ENCODE data around the gene NAT10.
"Not testable (repeated sequence)": the region's sequence is repeated elsewhere in the genome, so short reads cannot be mapped to it uniquely, and the experiment has no call there.

NAT10 gene

DNA sequence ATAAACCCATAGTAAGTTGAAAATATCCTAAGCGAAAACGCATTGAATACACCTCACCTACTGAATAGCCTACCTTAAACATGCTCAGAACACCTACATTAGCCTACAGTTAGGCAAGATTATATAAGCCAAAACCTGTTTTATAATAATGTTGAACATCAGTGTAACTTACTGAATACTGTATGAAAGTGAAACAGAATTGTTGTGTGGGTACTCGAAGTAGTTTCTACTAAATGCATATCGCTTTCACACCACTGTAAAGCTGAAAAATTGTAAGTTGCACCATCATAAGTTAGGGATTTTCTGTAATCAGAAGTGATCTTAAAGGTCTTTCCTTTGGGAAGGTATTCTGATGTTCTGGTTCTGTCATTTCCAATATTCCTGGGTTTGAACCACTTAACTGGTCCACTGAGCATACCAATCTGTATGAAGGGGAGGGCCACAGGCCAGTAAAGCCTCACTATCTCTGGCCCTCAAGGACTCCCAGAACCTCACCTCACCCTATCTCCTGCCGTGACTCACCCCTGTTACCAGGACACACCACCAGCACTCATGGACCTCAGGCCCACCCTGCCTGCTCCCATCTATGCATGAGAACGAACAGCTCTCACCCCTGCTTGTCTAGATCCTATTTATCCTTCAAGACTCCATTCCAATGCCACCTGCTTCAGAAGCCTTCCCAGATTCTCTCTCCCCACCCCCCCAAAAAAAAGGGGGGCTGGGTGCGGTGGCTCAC, 70.0 kb downstream of the NAT10 start:
- Mint-ChIP-seq H3K9me3 (no peaks in the 10 kb centered on the region), H3K4me3 (no peak overlapping the region), H3K27me3 (peaks cover 9% of the 10 kb centered on the region), H3K4me1 (ENCODE audit: low read depth) (peaks cover 26% of the 10 kb centered on the region), H3K36me3 (ENCODE audit: low read depth) (no peaks in the 10 kb centered on the region), H3K27ac (peak overlapping the region; percentile 45)
- intact Hi-C loops (cut with micrococcal nuclease), result loop anchor here (10.0 kb wide), 1 partner anchor 289 kb away; no protein-coding TSS in a partner anchor

DNA sequence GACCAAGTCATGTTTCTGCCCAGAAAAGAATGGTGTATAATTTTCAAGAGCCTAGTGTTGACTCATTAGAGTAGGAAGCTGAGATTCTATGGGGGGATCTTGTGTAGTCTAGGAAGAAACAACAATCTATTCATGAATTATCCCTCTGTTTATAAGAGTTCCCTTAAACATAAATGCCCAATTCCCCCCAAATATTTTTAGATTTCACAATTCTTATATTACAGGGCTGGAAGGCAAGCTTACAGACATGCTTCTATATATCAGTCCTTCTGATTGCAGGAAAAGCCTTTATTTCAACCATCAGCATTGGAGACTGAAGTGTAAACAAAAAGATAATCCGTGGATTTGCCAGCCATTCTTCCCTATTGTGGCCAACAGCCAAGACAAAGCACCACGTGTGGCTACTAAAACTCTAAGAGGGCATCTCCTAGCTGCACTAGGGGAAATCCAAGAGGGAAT, 71.4 kb downstream of the NAT10 start:
- Mint-ChIP-seq H3K27me3 (peaks cover 9% of the 10 kb centered on the region), H3K27ac (no peak overlapping the region), H3K4me3 (no peak overlapping the region), H3K4me1 (ENCODE audit: low read depth) (peaks cover 38% of the 10 kb centered on the region), H3K36me3 (ENCODE audit: low read depth) (no peaks in the 10 kb centered on the region), H3K9me3 (no peaks in the 10 kb centered on the region)
- intact Hi-C loops (cut with micrococcal nuclease), result loop anchor here (10.0 kb wide), 1 partner anchor 288 kb away; no protein-coding TSS in a partner anchor

DNA sequence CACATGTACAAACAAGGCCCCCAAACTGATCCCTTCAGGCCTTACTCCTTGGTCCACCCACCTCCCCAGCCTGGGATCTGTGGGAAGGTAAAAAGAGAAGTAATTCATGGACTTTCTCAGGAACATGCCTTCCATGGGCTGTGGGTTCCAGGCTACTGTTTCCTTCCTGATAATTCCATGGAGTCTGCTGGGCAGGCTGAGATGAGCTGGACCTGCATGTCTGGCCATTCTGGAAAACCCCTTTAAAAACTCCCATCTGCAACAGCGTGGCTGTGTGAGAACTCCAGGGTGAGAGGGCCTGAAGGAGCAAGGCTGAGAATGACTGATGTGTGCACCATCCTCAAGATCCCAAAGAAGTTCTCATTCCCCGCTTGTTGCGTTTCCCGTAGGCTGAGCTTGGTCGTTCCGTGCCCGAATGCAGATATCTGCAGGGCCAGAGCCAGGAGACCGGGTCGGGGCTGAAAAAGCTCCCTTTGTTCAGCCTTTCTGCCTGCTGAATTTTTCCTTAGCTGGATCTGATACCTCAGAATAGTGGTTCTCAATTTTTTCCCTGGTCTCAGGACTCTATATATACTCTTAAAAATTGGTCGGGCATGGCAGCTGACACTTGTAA, 72.9 kb downstream of the NAT10 start:
- no peaks in the 10 kb centered on the region for H3K9me3 Mint-ChIP-seq
- H3K27ac Mint-ChIP-seq, result no peak overlapping the region
- H3K36me3 Mint-ChIP-seq (ENCODE audit: low read depth), result no peaks in the 10 kb centered on the region
- intact Hi-C loops (cut with micrococcal nuclease), result loop anchor here (10.0 kb wide), 1 partner anchor 286 kb away; no protein-coding TSS in a partner anchor
- H3K27me3 Mint-ChIP-seq, result peaks cover 9% of the 10 kb centered on the region
- peaks cover 41% of the 10 kb centered on the region for H3K4me1 Mint-ChIP-seq (ENCODE audit: low read depth)
- H3K4me3 Mint-ChIP-seq, result no peak overlapping the region

DNA sequence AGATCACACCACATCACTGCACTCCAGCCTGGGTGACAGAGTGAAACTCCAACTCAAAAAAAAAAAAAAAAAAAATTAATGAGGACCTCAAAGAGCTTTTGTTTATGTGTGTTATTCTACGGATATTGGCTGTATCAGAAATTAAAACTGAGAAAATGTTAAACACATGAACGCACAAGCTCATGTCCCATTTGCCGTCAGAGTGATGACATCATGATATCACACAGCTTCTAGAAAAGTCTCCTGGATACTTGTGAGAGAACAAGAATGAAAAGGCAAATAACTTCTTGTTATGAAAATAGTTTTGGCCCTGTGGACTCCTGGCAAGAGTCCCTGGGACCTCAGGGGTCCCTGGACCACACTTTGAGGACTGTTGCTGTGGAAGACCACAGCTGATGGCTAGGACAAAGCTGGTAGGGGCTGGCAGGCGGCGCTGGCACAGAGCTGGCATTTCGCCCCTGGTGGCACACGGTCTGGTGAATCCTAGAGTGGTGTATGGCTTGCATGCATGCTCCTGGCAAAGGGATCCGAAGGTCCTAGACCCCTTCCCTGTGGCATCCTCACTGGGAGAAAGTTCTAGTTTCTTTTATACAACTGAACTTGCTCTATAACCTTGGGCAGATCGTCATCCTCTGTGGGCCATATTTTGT, 73.7 kb downstream of the NAT10 start:
- peaks cover 37% of the 10 kb centered on the region for H3K4me1 Mint-ChIP-seq (ENCODE audit: low read depth)
- H3K9me3 Mint-ChIP-seq, result no peaks in the 10 kb centered on the region
- intact Hi-C loops (cut with micrococcal nuclease), result loop anchor here (10.0 kb wide), 1 partner anchor 286 kb away; no protein-coding TSS in a partner anchor
- no peak overlapping the region for H3K4me3 Mint-ChIP-seq
- peaks cover 3% of the 10 kb centered on the region for H3K27me3 Mint-ChIP-seq
- no peaks in the 10 kb centered on the region for H3K36me3 Mint-ChIP-seq (ENCODE audit: low read depth)
- no peak overlapping the region for H3K27ac Mint-ChIP-seq

DNA sequence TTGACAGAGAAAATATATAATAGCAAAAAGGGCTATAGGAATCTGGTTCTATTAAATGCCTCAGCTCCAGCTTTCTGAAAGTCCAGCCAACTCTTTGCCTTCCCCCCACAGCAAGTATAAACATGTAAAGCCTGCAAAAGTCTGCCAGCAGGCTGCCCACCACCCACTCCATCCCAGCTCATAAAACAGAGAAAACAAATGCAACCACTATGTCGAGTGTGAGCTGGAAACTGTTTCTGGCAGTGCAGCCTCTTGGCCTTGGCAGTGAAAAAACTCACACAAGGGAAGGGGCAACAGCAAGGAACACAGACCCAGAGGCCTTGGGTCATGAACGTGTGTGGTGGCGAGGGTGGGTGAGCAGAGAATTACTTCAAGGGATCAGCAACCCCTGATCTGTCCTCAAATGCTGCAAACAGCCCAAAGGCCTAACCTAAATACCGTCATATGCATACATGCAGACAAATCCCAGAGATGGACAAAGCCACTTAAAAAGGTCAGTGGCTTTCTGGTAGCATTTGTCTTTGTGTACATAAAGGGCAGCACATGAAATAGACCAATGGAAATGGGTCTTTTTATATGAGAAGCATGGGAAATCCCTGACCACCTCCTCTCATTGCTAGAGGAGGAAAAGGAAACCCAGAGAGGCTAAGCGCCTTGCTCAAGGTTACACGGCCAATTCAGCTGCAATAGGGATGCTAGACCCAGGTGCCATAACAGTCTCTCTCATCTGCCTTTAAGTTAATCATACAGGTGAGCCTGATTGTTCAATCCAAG, 74.8 kb downstream of the NAT10 start:
- Mint-ChIP-seq H3K9me3 (no peaks in the 10 kb centered on the region), H3K36me3 (ENCODE audit: low read depth) (no peaks in the 10 kb centered on the region), H3K27me3 (no peaks in the 10 kb centered on the region), H3K4me1 (ENCODE audit: low read depth) (peaks cover 31% of the 10 kb centered on the region), H3K27ac (no peak overlapping the region), H3K4me3 (no peak overlapping the region)
- intact Hi-C loops (cut with micrococcal nuclease), result no loop called here

DNA sequence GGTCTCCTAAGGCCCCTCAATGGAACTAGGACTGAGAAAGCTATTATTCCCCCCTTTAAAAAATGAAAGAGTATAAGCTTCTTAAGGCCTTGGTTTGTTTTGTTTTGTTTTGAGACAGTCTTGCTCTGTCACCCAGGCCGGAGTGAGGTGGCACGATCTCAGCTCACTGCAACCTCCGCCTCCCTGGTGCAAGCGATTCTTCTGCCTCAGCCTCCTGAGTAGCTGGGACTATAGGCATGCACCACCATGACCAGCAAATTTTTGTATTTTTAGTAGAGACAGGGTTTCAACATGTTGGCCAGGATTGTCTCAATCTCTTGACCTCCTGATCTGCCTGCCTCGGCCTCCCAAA, 75.4 kb downstream of the NAT10 start:
- H3K27me3 Mint-ChIP-seq; H3K9me3 Mint-ChIP-seq; H3K27ac Mint-ChIP-seq; H3K4me3 Mint-ChIP-seq; intact Hi-C loops (cut with micrococcal nuclease); H3K36me3 Mint-ChIP-seq (ENCODE audit: low read depth): not testable (repeated sequence)
- peaks cover 27% of the 10 kb centered on the region for H3K4me1 Mint-ChIP-seq (ENCODE audit: low read depth)

DNA sequence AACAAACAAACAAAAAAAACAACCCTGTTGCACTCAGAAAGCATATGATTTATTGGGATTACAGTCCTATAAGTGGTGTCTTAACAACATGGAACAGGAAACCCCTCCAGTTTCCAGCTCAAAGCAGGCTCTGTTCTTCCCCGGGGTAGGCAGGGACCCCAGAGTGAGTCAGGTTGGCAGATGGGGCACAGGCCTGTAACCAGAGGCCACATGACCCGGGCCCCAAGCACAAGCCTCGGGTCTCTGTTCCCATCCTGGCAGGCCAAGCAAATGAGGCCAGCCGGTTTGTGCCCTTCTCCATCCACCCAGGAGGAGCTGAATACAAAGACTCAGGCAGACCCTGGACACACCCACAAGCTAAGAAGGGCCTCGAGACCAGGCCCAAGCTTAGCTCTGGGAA, 75.8 kb downstream of the NAT10 start:
- Mint-ChIP-seq H3K4me3 (no peak overlapping the region), H3K36me3 (ENCODE audit: low read depth) (no peaks in the 10 kb centered on the region), H3K9me3 (no peaks in the 10 kb centered on the region), H3K27ac (no peak overlapping the region), H3K4me1 (ENCODE audit: low read depth) (peaks cover 23% of the 10 kb centered on the region), H3K27me3 (no peaks in the 10 kb centered on the region)
- intact Hi-C loops (cut with micrococcal nuclease), result no loop called here

DNA sequence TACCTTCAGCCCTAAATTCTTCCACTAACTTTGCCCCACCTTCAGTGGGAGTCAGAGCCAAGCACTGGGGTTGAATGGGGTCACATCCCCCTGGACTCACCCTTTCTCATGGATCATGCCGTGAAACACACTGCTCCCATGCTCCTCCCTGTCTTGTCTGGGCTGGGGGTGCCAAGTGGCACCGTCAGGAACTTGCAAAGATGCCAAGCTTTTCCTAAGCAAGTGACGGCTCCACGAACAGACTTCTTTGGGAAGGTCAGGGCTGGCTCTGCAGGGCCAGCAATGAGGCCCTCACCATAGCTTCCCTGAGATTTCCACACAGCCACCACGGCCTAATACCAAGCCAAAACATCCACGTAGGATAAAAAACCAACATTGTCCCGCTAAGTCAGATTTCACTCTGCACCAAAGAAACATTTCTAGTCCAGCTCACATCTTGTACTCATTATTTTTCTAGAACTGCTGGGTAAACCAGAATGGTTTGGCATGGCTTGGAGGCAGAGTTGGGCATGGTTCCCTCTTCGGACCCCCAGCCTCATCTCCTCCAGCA, 76.5 kb downstream of the NAT10 start:
- intact Hi-C loops (cut with micrococcal nuclease), result no loop called here
- Mint-ChIP-seq H3K27ac (no peak overlapping the region), H3K4me3 (no peak overlapping the region), H3K9me3 (no peaks in the 10 kb centered on the region), H3K27me3 (no peaks in the 10 kb centered on the region), H3K4me1 (ENCODE audit: low read depth) (peaks cover 20% of the 10 kb centered on the region), H3K36me3 (ENCODE audit: low read depth) (no peaks in the 10 kb centered on the region)

DNA sequence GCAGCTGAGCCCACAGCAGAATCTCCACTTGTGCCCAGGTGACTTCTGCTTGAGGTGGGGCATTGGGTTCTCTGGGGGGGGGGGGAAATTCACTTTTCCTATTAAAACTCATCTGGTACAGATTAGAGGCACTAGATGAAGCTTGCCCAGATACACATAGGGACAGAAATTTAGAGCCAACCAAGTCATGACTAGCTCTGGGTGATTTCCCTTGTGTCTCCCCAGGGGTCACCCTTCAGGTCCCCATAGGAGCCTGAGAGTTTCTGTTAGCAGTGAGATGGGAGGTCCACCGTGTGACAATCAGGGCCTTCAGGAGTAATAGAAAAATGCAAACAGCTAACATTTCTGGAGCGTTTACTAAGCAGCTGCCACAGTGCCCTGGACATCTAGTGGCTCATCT, 77.0 kb downstream of the NAT10 start:
- peaks cover 20% of the 10 kb centered on the region for H3K4me1 Mint-ChIP-seq (ENCODE audit: low read depth)
- H3K9me3 Mint-ChIP-seq, result no peaks in the 10 kb centered on the region
- no peak overlapping the region for H3K27ac Mint-ChIP-seq
- H3K36me3 Mint-ChIP-seq (ENCODE audit: low read depth), result no peaks in the 10 kb centered on the region
- intact Hi-C loops (cut with micrococcal nuclease), result no loop called here
- H3K4me3 Mint-ChIP-seq, result no peak overlapping the region
- no peaks in the 10 kb centered on the region for H3K27me3 Mint-ChIP-seq

DNA sequence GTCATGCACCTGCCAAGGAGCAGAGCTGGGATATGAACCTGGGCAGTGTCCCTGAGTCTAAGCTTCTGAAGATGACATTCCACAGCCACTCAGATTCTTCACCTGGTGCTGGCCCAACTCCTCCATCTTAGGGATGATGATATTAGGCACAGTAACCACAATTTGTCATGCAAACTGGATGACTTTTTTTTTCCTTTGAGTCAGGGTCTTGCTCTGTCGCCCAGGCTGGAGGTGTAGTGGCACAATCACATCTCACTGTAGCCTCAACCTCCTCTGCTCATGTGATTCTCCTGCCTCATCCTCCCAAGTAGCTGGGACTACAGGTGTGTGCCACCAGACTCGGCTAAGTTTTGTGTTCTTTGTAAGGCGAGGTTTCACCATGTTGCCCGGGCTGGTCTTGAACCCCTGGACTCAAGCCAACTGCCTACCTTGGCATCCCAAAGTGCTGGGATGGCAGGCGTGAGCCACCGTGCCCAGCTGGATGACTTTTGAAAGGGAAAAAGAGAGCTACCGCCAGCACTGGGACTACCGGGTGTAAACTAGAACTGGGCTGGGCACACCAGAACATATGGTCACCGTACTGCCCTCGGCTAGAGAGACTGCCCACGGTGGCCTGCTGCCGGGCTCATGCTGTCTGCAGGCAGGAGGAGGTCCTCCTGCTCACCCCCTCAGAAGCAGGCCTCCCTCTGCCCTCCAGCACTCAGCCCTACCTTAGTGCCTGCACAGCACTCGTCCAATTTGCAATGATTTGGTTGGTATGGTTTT, 77.7 kb downstream of the NAT10 start:
- H3K9me3 Mint-ChIP-seq, result no peaks in the 10 kb centered on the region
- H3K4me3 Mint-ChIP-seq, result no peak overlapping the region
- no peak overlapping the region for H3K27ac Mint-ChIP-seq
- H3K36me3 Mint-ChIP-seq (ENCODE audit: low read depth), result no peaks in the 10 kb centered on the region
- intact Hi-C loops (cut with micrococcal nuclease), result no loop called here
- no peaks in the 10 kb centered on the region for H3K27me3 Mint-ChIP-seq
- H3K4me1 Mint-ChIP-seq (ENCODE audit: low read depth), result peaks cover 18% of the 10 kb centered on the region

DNA sequence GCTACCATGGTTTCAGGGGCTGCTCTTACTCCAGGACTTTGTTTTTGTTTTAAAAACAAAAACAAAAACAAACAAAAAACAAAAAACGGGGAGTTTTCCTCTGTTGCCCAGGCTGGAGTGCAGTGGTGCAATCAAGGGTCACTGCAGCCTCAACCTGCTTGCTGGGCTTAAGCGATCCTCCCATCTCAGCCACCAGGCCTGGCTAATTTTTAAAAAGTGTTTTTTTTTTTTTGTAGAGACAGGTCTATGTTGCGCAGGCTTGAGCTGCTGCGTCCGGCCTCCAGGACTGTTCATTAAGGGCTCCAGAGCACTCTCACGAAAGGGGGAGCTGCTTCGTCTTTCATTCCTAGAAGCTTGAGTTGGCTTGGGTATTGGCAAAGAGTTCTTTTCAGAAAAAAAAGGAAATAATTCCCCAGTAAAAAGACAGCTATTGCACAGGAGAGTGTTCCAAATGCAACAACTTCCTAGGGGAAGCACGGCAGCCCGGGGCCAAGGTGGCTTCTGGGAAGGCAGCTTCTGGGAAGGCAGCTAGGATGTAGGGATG, 78.5 kb downstream of the NAT10 start:
- Mint-ChIP-seq H3K9me3 (no peaks in the 10 kb centered on the region), H3K27ac (no peak overlapping the region)

DNA sequence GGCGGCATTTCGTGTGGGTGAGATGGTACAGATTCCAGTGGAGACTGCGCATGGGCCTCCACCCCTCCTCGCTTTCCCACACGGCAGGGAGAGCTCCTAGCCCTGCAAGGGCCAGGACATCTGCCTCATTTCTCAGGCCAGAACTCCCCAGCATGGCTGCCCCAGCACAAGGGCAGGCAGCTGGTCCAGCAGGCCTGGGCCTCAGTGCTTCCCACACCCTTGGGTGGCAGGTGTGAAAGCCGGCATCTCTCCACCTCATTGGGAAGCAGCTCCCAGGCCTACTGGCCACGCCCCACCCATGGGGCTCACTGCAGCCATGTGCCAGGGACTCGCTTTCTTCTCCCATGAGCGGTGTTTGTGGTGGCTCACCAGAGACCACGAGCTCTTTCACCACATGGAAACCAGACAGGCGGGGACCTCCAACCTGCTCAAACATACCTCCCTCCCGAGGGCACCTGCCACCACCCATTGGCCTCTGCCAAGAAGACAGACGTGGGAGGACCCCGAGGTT, 79.1 kb downstream of the NAT10 start:
- no peaks in the 10 kb centered on the region for H3K27me3 Mint-ChIP-seq
- no peaks in the 10 kb centered on the region for H3K36me3 Mint-ChIP-seq (ENCODE audit: low read depth)
- H3K4me1 Mint-ChIP-seq (ENCODE audit: low read depth), result peaks cover 16% of the 10 kb centered on the region
- no peak overlapping the region for H3K4me3 Mint-ChIP-seq
- intact Hi-C loops (cut with micrococcal nuclease), result no loop called here
- no peak overlapping the region for H3K27ac Mint-ChIP-seq
- H3K9me3 Mint-ChIP-seq, result no peaks in the 10 kb centered on the region

More for the DNA sequence above, 78.5 kb downstream of the NAT10 start:
- intact Hi-C loops (cut with micrococcal nuclease), result no loop called here
- Mint-ChIP-seq H3K4me1 (ENCODE audit: low read depth) (peaks cover 16% of the 10 kb centered on the region), H3K4me3 (no peak overlapping the region), H3K27me3 (no peaks in the 10 kb centered on the region), H3K36me3 (ENCODE audit: low read depth) (no peaks in the 10 kb centered on the region)
